Measurements from ENCODE around the gene GLTP.

GLTP gene

DNA sequence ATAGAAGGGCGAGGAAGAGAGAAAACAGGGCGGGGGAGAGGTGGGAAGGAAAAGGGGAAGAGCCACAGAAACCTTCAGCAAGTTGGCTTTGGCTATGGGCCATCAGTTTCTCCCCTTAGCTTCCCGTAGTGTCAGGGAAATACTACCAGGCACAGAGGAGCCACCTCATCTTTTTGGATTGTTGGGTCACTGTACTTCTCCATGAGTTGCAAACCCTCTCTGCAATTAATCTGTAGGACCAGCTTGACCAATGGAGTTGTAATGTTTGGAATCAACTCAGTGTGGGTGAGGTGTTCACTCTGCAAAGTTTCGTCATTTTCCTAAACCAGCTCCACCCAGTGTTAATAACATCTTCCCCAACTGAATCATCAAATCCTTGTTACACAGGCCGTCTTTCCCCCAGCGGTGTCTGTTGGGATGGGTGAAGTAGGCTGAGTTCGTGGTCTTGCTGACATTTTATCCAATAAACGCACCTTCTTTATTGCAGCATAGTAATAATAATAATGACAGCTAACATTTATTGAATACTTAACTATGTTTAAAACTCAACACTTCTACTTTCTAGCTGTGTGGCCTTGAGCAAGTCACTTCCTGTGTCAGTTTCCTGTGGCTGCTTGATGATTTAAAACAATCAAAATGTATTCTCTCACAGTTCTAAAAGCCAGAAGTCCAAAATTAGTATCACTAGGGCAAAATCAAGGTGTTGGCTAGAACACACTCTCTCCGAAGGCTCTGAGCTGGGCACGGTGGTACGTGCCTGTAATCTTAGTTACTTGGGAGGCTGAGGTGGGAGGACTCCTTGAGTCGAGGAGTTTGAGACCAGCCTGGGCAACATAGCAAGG, 8.1 kb upstream of the GLTP start:
- DNase-seq (ENCODE audit: low spot score), result no peak
- TF ChIP-seq, protein P1, sequence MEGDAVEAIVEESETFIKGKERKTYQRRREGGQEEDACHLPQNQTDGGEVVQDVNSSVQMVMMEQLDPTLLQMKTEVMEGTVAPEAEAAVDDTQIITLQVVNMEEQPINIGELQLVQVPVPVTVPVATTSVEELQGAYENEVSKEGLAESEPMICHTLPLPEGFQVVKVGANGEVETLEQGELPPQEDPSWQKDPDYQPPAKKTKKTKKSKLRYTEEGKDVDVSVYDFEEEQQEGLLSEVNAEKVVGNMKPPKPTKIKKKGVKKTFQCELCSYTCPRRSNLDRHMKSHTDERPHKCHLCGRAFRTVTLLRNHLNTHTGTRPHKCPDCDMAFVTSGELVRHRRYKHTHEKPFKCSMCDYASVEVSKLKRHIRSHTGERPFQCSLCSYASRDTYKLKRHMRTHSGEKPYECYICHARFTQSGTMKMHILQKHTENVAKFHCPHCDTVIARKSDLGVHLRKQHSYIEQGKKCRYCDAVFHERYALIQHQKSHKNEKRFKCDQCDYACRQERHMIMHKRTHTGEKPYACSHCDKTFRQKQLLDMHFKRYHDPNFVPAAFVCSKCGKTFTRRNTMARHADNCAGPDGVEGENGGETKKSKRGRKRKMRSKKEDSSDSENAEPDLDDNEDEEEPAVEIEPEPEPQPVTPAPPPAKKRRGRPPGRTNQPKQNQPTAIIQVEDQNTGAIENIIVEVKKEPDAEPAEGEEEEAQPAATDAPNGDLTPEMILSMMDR (IDR thresholded peaks at IDR 0.05; ENCODE audit: extremely low read depth, insufficient read depth, missing control alignments), result no peak

DNA sequence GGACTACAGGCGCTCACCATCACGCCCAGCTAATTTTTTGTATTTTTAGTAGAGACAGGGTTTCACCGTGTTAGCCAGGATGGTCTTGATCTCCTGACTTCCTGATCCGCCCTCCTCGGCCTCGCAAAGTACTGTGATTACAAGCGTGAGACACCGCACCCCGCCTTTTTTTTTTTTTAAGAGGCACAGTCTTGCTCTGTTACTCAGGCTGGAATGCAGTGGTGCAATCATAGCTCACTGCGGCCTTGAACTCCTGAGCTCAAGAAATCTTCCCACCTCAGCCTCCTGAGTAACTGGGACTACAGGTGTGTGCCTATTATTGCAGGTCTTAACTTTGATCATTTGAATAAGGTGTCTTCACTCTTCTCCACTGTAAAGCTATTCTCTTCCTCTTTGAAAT, 5.3 kb upstream of the GLTP start:
- TF ChIP-seq, protein P1 (IDR thresholded peaks at IDR 0.05; ENCODE audit: extremely low read depth, insufficient read depth, missing control alignments), result no peak
- in situ Hi-C loops (cut with MboI; ENCODE audit: low pct_unique_long_range_greater_than_20kb, low sequenced_read_pairs, unreplicated experiment), result no loop called here
- no peak for DNase-seq (ENCODE audit: low spot score)

More for the DNA sequence above, 8.1 kb upstream of the GLTP start:
- in situ Hi-C loops (cut with MboI; ENCODE audit: low pct_unique_long_range_greater_than_20kb, low sequenced_read_pairs, unreplicated experiment), result no loop called here

DNA sequence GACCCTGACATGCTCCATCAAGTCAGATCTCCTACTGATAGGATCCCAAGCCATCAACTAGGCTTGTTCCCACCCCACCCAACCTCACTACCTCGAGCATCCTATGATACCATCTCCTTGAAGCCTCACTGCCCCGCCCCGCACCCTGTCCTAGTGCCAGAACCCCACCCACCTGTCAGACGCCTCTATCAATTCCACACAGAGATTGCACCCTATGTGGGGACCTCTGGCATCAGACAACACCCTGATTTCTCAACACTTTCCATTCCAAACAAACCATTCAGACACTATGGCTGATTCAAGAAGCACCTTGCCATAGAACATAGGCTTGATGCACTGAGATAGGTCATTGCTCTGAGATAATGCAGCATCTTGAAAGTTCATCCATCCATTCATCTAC, 3.1 kb upstream of the GLTP start:
- in situ Hi-C loops (cut with MboI; ENCODE audit: low pct_unique_long_range_greater_than_20kb, low sequenced_read_pairs, unreplicated experiment), result no loop called here
- TF ChIP-seq, protein P1 (IDR thresholded peaks at IDR 0.05; ENCODE audit: extremely low read depth, insufficient read depth, missing control alignments), result no peak
- no peak for DNase-seq (ENCODE audit: low spot score)

DNA sequence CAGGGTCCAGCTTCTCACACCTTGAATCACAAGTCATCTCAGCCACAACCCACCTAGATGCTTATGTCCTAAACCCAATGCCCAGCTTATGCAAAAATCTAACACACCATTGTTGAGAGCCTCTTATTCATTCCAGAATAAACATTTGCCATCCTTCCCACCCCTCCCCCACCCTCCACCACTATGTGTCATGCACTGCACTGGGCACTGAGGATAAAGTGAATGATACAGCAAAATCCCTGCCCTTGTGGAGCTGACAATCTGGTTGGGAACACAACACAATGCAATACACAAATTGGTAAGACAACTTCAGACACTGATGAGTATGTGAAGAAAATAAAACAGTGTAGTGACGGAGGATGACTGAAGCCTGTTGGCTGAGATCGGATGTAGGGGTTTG, 1.4 kb upstream of the GLTP start:
- TF ChIP-seq, protein P1 (IDR thresholded peaks at IDR 0.05; ENCODE audit: extremely low read depth, insufficient read depth, missing control alignments), result no peak
- no peak for DNase-seq (ENCODE audit: low spot score)
- in situ Hi-C loops (cut with MboI; ENCODE audit: low pct_unique_long_range_greater_than_20kb, low sequenced_read_pairs, unreplicated experiment), result no loop called here

DNA sequence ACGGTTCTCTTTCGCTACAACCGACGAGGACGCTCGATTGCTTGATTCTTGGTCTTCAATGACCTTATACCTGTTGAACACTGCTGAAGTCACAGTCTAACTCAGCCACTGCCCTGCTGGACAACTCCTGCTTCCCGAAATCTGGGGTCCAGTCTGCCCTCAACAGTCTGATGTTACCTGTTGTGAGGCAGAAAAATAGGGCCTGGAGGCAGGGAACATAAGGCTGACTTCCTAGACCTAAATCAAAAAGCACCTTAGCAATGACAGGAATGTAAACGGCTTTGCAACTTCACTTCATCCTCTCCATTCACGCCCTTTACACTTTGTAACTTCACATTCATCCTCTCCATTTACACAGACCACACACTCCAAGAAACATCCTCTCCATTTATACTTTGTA, 597 bp upstream of the GLTP start:
- in situ Hi-C loops (cut with MboI; ENCODE audit: low pct_unique_long_range_greater_than_20kb, low sequenced_read_pairs, unreplicated experiment), result no loop called here
- no peak for DNase-seq (ENCODE audit: low spot score)
- TF ChIP-seq, protein P1 (IDR thresholded peaks at IDR 0.05; ENCODE audit: extremely low read depth, insufficient read depth, missing control alignments), result no peak

DNA sequence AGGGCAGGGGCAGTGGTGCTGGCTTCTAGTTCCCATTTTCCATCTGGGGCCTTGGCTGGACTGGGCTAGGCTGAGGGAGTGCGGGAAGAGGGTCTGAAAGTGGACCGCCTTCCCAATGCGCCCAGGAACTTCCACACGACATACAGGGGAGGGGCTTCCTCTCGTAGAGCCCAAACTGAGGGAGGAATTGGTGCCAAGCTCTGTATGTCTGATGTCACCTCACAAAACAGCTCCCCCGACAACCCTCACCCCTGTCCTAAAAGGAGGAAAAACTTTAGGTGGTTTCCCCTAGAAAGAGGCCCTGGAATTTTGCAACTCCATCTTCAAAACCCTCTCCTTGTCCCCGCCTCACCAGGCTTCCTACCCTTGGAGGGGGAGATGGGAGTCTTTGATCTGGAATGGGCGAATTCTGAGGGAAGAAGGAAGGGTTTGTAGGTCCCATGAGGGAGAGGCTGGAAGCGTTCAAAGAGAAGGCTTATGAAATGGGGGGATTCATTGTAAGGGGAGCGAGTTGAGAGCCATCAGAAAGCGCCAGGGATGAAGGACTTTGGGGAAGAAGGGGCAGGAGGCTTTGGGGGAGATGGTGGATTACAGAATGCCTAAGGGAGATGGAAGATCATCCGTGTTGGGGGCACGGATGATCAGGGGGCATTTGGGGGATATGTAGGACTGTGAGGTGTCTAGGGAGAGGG, 844 bp downstream of the GLTP start:
- TF ChIP-seq, protein P1 (IDR thresholded peaks at IDR 0.05; ENCODE audit: extremely low read depth, insufficient read depth, missing control alignments), result no peak
- no peak for DNase-seq (ENCODE audit: low spot score)
- in situ Hi-C loops (cut with MboI; ENCODE audit: low pct_unique_long_range_greater_than_20kb, low sequenced_read_pairs, unreplicated experiment), result no loop called here

Measured in GM13977 (cell line).